SKM-1 (cell line): ENCODE results near the gene AOPEP.

Source experiments
- DNase-seq: peaks from one replicate; lab custom pipeline; 2025; ENCODE audit not compliant: unreplicated experiment; lab: John Stamatoyannopoulos, UW

AOPEP gene

GRCh38 chr9:94911986-94912635 lies 185.6 kb downstream of the AOPEP start:
- DNase-seq = no peak

GRCh38 chr9:94912700-94913249 lies 186.3 kb downstream of the AOPEP start:
- DNase-seq = no peak

GRCh38 chr9:94913550-94913949 lies 187.1 kb downstream of the AOPEP start:
- no peak for DNase-seq

- DNase-seq = no peak
These were observed 189.3 kb downstream of the AOPEP start for GRCh38 chr9:94915476-94916450.

GRCh38 chr9:94916956-94917355 lies 190.5 kb downstream of the AOPEP start:
- no peak for DNase-seq

- DNase-seq = no peak
These were observed 191.7 kb downstream of the AOPEP start for GRCh38 chr9:94918038-94918753.

GRCh38 chr9:94919376-94920098 lies 193.0 kb downstream of the AOPEP start:
- no peak for DNase-seq

GRCh38 chr9:94920420-94921091 lies 194.1 kb downstream of the AOPEP start:
- no peak for DNase-seq

GRCh38 chr9:94921092-94921471 lies 194.6 kb downstream of the AOPEP start:
- no peak for DNase-seq

GRCh38 chr9:94921656-94922055 lies 195.2 kb downstream of the AOPEP start:
- DNase-seq = no peak

GRCh38 chr9:94922098-94922607 lies 195.7 kb downstream of the AOPEP start:
- DNase-seq = no peak

- DNase-seq = no peak
These were observed 196.2 kb downstream of the AOPEP start for GRCh38 chr9:94922691-94923107.

- DNase-seq = no peak
These were observed 197.0 kb downstream of the AOPEP start for GRCh38 chr9:94923326-94924089.

- DNase-seq = no peak
These were observed 199.4 kb downstream of the AOPEP start for GRCh38 chr9:94925751-94926430.

GRCh38 chr9:94926431-94926800 lies 199.9 kb downstream of the AOPEP start:
- no peak for DNase-seq

GRCh38 chr9:94927048-94927761 lies 200.7 kb downstream of the AOPEP start:
- no peak for DNase-seq

- DNase-seq = no peak
These were observed 201.5 kb downstream of the AOPEP start for GRCh38 chr9:94927762-94928670.
